ENCODE measurements around the gene KMT2B.

KMT2B gene

DNA sequence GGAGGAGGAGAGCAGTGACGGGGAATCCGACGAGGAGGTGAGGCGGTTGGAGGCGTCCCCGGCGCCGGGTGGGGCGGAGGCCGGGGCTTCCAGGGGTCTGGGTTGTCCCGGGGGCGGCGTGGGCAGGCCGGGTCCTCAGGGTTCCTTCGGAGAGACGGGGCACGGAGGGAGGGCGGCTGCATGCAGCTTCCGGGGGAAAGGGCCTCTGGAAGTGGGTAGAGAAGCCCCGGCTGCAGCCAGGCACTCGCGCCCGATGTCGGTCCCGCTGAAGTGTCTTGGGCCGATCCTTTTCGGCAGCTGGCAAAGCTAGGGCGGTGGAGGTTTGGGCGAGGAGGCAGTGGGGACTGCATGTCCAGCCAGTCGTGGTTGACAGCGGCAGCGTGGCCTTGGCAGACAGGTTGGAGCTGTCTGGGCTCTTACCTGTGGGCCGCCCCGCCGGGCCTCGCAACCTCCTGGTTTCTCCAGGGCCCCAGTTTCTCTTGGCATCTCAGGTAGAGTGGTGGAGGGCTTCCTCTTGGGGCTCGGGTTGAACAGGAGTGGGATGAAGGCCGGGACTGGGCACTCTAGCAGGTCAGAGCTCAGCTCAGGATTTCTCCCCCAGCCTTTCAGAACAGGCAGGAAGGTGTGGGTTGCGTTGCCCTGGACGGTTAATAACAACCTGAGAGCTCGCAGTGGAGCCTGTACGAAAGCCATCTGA, 690 bp downstream of the KMT2B start:
- DNase-seq (ENCODE audit: extremely low read depth, insufficient read length) = peak; percentile 69
- H3K4me3 ChIP-seq (replicated peaks; ENCODE audit: low read depth, low read length) = peak overlapping the region; percentile 91
- TF ChIP-seq, protein P1, sequence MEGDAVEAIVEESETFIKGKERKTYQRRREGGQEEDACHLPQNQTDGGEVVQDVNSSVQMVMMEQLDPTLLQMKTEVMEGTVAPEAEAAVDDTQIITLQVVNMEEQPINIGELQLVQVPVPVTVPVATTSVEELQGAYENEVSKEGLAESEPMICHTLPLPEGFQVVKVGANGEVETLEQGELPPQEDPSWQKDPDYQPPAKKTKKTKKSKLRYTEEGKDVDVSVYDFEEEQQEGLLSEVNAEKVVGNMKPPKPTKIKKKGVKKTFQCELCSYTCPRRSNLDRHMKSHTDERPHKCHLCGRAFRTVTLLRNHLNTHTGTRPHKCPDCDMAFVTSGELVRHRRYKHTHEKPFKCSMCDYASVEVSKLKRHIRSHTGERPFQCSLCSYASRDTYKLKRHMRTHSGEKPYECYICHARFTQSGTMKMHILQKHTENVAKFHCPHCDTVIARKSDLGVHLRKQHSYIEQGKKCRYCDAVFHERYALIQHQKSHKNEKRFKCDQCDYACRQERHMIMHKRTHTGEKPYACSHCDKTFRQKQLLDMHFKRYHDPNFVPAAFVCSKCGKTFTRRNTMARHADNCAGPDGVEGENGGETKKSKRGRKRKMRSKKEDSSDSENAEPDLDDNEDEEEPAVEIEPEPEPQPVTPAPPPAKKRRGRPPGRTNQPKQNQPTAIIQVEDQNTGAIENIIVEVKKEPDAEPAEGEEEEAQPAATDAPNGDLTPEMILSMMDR (IDR thresholded peaks at IDR 0.05; ENCODE audit: insufficient read depth, low read length, poor library complexity, severe bottlenecking) = no peak
- peaks cover 30% of the 10 kb centered on the region for H3K36me3 ChIP-seq (ENCODE audit: control insufficient read depth, insufficient read depth, low read length)
- no peaks in the 10 kb centered on the region for H3K27me3 ChIP-seq (replicated peaks; ENCODE audit: control insufficient read depth, insufficient read depth, low read length)

DNA sequence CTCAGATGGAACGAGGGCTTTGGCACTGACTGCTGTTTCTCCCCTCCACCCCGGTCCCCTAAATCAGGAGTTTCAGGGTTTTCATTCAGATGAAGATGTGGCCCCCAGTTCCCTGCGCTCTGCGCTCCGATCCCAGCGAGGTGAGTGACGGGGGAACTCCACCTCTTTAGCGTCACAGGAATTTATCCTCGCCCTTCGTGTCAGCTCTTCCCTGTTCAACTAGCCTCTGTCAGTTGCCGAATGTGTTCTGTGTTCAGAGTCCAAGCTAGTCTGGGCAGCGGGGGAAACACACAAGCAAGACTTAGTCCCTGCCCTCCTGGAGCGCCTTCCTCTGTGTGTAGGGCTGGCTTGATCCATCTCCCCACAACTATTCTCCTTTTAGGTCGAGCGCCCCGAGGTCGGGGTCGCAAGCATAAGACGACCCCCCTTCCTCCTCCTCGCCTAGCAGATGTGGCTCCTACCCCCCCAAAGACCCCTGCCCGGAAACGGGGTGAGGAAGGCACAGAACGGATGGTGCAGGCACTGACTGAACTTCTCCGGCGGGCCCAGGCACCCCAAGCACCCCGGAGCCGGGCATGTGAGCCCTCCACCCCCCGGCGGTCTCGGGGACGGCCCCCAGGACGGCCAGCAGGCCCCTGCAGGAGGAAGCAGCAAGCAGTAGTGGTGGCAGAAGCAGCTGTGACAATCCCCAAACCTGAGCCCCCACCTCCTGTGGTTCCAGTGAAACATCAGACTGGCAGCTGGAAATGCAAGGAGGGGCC, 1.8 kb downstream of the KMT2B start:
- Histone ChIP-seq H3K36me3 (ENCODE audit: control insufficient read depth, insufficient read depth, low read length) (peaks cover 35% of the 10 kb centered on the region), H3K27me3 (replicated peaks; ENCODE audit: control insufficient read depth, insufficient read depth, low read length) (no peaks in the 10 kb centered on the region), H3K4me3 (replicated peaks; ENCODE audit: low read depth, low read length) (peak overlapping the region; percentile 91)
- DNase-seq (ENCODE audit: extremely low read depth, insufficient read length) = no peak
- TF ChIP-seq, protein P1 (IDR thresholded peaks at IDR 0.05; ENCODE audit: insufficient read depth, low read length, poor library complexity, severe bottlenecking) = no peak

DNA sequence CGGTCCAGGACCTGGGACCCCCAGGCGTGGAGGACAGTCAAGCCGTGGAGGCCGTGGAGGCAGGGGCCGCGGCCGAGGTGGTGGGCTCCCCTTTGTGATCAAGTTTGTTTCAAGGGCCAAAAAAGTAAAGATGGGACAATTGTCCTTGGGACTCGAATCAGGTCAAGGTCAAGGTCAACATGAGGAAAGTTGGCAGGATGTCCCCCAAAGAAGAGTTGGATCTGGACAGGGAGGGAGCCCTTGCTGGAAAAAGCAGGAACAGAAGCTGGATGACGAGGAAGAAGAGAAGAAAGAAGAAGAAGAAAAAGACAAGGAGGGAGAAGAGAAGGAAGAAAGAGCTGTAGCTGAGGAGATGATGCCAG, 2.3 kb downstream of the KMT2B start:
- TF ChIP-seq, protein P1 (IDR thresholded peaks at IDR 0.05; ENCODE audit: insufficient read depth, low read length, poor library complexity, severe bottlenecking) = no peak
- H3K36me3 ChIP-seq (ENCODE audit: control insufficient read depth, insufficient read depth, low read length) = peaks cover 39% of the 10 kb centered on the region

DNA sequence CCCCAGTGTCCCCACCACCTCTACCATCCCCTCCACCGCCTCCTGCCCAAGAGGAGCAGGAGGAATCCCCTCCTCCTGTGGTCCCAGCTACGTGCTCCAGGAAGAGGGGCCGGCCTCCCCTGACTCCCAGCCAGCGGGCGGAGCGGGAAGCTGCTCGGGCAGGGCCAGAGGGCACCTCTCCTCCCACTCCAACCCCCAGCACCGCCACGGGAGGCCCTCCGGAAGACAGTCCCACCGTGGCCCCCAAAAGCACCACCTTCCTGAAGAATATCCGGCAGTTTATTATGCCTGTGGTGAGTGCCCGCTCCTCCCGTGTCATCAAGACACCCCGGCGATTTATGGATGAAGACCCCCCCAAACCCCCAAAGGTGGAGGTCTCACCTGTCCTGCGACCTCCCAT, 2.8 kb downstream of the KMT2B start:
- Histone ChIP-seq H3K36me3 (ENCODE audit: control insufficient read depth, insufficient read depth, low read length) (peaks cover 39% of the 10 kb centered on the region), H3K4me3 (replicated peaks; ENCODE audit: low read depth, low read length) (no peak overlapping the region), H3K27me3 (replicated peaks; ENCODE audit: control insufficient read depth, insufficient read depth, low read length) (no peaks in the 10 kb centered on the region)
- TF ChIP-seq, protein P1 (IDR thresholded peaks at IDR 0.05; ENCODE audit: insufficient read depth, low read length, poor library complexity, severe bottlenecking) = no peak
- DNase-seq (ENCODE audit: extremely low read depth, insufficient read length) = no peak

More for the DNA sequence above, 2.3 kb downstream of the KMT2B start:
- no peak overlapping the region for H3K4me3 ChIP-seq (replicated peaks; ENCODE audit: low read depth, low read length)
- no peaks in the 10 kb centered on the region for H3K27me3 ChIP-seq (replicated peaks; ENCODE audit: control insufficient read depth, insufficient read depth, low read length)
- no peak for DNase-seq (ENCODE audit: extremely low read depth, insufficient read length)

DNA sequence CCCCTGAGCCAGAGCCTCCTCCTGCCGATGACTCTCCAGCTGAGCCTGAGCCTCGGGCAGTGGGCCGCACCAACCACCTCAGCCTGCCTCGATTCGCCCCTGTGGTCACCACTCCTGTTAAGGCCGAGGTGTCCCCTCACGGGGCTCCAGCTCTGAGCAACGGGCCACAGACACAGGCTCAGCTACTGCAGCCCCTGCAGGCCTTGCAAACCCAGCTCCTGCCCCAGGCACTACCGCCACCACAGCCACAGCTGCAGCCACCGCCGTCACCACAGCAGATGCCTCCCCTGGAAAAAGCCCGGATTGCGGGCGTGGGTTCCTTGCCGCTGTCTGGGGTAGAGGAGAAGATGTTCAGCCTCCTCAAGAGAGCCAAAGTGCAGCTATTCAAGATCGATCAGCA, 3.6 kb downstream of the KMT2B start:
- Histone ChIP-seq H3K4me3 (replicated peaks; ENCODE audit: low read depth, low read length) (no peak overlapping the region), H3K36me3 (ENCODE audit: control insufficient read depth, insufficient read depth, low read length) (peaks cover 43% of the 10 kb centered on the region), H3K27me3 (replicated peaks; ENCODE audit: control insufficient read depth, insufficient read depth, low read length) (no peaks in the 10 kb centered on the region)
- DNase-seq (ENCODE audit: extremely low read depth, insufficient read length) = no peak
- TF ChIP-seq, protein P1 (IDR thresholded peaks at IDR 0.05; ENCODE audit: insufficient read depth, low read length, poor library complexity, severe bottlenecking) = no peak
